Adrenal gland (tissue), 5 donors: Measurements from ENCODE around the gene NLGN4X.

Experiments
- CTCF ChIP-seq, 6 experiments: fragments of 450-650 bp in 4 of 6; fragments of 200-600 bp in 2 of 6; sonication (generic) in 1 of 6; IDR thresholded peaks; 1 replicate in 5 of 6; 2 replicates in 1 of 6; pipeline versions ENCODE4 v1.5.1 to v1.8.0; 2016 to 2021; ENCODE audit warnings: antibody characterized with exemption in 6 of 6, mild to moderate bottlenecking in 2 of 6, moderate library complexity in 1 of 6
- POLR2A ChIP-seq, 2 donors: fragments of 450-650 bp; IDR thresholded peaks; one replicate each; pipeline ENCODE4 v1.6.1; 2017; ENCODE audit warnings: antibody characterized with exemption in 2 of 2, mild to moderate bottlenecking in 2 of 2, moderate library complexity in 1 of 2
- donor health status: DM: no; HTN: no; CAD: no.

DNA sequence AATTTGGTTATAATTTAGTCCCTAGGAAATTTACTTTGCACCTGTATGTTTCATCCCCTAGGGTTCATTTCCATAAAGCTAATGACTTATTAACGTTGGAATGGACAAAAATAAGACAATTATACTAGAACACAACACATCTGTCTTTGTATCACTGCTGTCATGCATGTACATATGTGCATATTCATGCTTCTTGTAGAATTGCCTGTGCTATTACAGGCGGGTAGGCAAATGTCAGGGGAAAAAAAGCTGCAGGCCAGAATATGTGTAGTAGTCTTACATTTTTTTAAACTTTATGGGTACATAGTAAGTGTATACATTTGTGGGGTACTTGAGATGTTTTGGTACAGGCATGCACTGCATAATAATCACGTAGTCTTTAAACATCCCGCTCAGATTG is 209.6 kb downstream of the NLGN4X start:
- TF ChIP-seq POLR2A (IDR thresholded peaks at IDR 0.05) (no peak), CTCF (IDR thresholded peaks at IDR 0.05) (no peak)
